ENCODE results near the gene ANKRD33B.
"Not testable (repeated sequence)": the region's sequence is repeated elsewhere in the genome, so short reads cannot be mapped to it uniquely, and the experiment has no call there.

ANKRD33B gene

GRCh38 chr5:10653751-10654400, 90.0 kb downstream of the ANKRD33B start:
- in situ Hi-C loops (cut with MboI; ENCODE audit: low sequenced_read_pairs): no loop called here

GRCh38 chr5:10654566-10654965, 90.7 kb downstream of the ANKRD33B start:
- in situ Hi-C loops (cut with MboI; ENCODE audit: low sequenced_read_pairs): no loop called here

- in situ Hi-C loops (cut with MboI; ENCODE audit: low sequenced_read_pairs): no loop called here
These were observed 91.5 kb downstream of the ANKRD33B start for GRCh38 chr5:10655161-10655971.

GRCh38 chr5:10655972-10656830, 92.3 kb downstream of the ANKRD33B start:
- in situ Hi-C loops (cut with MboI; ENCODE audit: low sequenced_read_pairs): no loop called here

- in situ Hi-C loops (cut with MboI; ENCODE audit: low sequenced_read_pairs): no loop called here
These were observed 94.4 kb downstream of the ANKRD33B start for GRCh38 chr5:10658265-10658664.

- in situ Hi-C loops (cut with MboI; ENCODE audit: low sequenced_read_pairs): no loop called here
These were observed 96.3 kb downstream of the ANKRD33B start for GRCh38 chr5:10660135-10660534.

GRCh38 chr5:10660720-10661387, 97.0 kb downstream of the ANKRD33B start:
- in situ Hi-C loops (cut with MboI; ENCODE audit: low sequenced_read_pairs): no loop called here

GRCh38 chr5:10661401-10661800, 97.5 kb downstream of the ANKRD33B start:
- in situ Hi-C loops (cut with MboI; ENCODE audit: low sequenced_read_pairs): no loop called here

GRCh38 chr5:10662083-10662482, 98.2 kb downstream of the ANKRD33B start:
- in situ Hi-C loops (cut with MboI; ENCODE audit: low sequenced_read_pairs): no loop called here

GRCh38 chr5:10662661-10663488, 99.0 kb downstream of the ANKRD33B start:
- in situ Hi-C loops (cut with MboI; ENCODE audit: low sequenced_read_pairs): no loop called here

GRCh38 chr5:10663489-10664179, 99.8 kb downstream of the ANKRD33B start:
- in situ Hi-C loops (cut with MboI; ENCODE audit: low sequenced_read_pairs): no loop called here

- in situ Hi-C loops (cut with MboI; ENCODE audit: low sequenced_read_pairs): not testable (repeated sequence)
These were observed 100.4 kb downstream of the ANKRD33B start for GRCh38 chr5:10664180-10664769.

- in situ Hi-C loops (cut with MboI; ENCODE audit: low sequenced_read_pairs): no loop called here
These were observed 101.9 kb downstream of the ANKRD33B start for GRCh38 chr5:10665799-10666198.

GRCh38 chr5:10666531-10667299, 102.8 kb downstream of the ANKRD33B start:
- in situ Hi-C loops (cut with MboI; ENCODE audit: low sequenced_read_pairs): no loop called here

GRCh38 chr5:10667431-10668057, 103.7 kb downstream of the ANKRD33B start:
- in situ Hi-C loops (cut with MboI; ENCODE audit: low sequenced_read_pairs): no loop called here

- in situ Hi-C loops (cut with MboI; ENCODE audit: low sequenced_read_pairs): no loop called here
These were observed 104.8 kb downstream of the ANKRD33B start for GRCh38 chr5:10668697-10669096.

GRCh38 chr5:10669983-10670382, 106.1 kb downstream of the ANKRD33B start:
- in situ Hi-C loops (cut with MboI; ENCODE audit: low sequenced_read_pairs): no loop called here

Measured in HL-60/S4 treated with retinoic acid at 250 ng/mL for 4 days and 3 days (cell line).